GM10847 (cell line): ENCODE results near the gene MYO3A.

Experiments
- POLR2A ChIP-seq: IDR thresholded peaks from 2 replicates; pipeline ENCODE4 v1.6.1; 2011; ENCODE audit not compliant: insufficient read length; ENCODE audit errors: extremely low read depth

MYO3A gene

GRCh38 chr10:26048756-26049155, 114.7 kb downstream of the MYO3A start:
- TF ChIP-seq POLR2A: no peak

- no peak for TF ChIP-seq POLR2A
These were observed 118.3 kb downstream of the MYO3A start for GRCh38 chr10:26052326-26052725.

- TF ChIP-seq POLR2A: no peak
These were observed 123.4 kb downstream of the MYO3A start for GRCh38 chr10:26057466-26057865.

- no peak for TF ChIP-seq POLR2A
These were observed 130.1 kb downstream of the MYO3A start for GRCh38 chr10:26064106-26064505.

- no peak for TF ChIP-seq POLR2A
These were observed 133.7 kb downstream of the MYO3A start for GRCh38 chr10:26067680-26068079.

- TF ChIP-seq POLR2A: no peak
These were observed 147.4 kb downstream of the MYO3A start for GRCh38 chr10:26081459-26081858.

GRCh38 chr10:26085549-26085948, 151.5 kb downstream of the MYO3A start:
- no peak for TF ChIP-seq POLR2A

GRCh38 chr10:26087666-26088065, 153.6 kb downstream of the MYO3A start:
- no peak for TF ChIP-seq POLR2A

- TF ChIP-seq POLR2A: no peak
These were observed 156.0 kb downstream of the MYO3A start for GRCh38 chr10:26090026-26090425.

GRCh38 chr10:26090762-26091161, 156.7 kb downstream of the MYO3A start:
- no peak for TF ChIP-seq POLR2A

GRCh38 chr10:26093229-26093628, 159.2 kb downstream of the MYO3A start:
- TF ChIP-seq POLR2A: no peak

GRCh38 chr10:26095781-26096180, 161.8 kb downstream of the MYO3A start:
- TF ChIP-seq POLR2A: no peak

GRCh38 chr10:26112532-26112931, 178.5 kb downstream of the MYO3A start:
- no peak for TF ChIP-seq POLR2A

GRCh38 chr10:26138613-26139012, 204.6 kb downstream of the MYO3A start:
- TF ChIP-seq POLR2A: no peak

GRCh38 chr10:26156019-26156418, 222.0 kb downstream of the MYO3A start:
- TF ChIP-seq POLR2A: no peak

- no peak for TF ChIP-seq POLR2A
These were observed 223.7 kb downstream of the MYO3A start for GRCh38 chr10:26157734-26158133.

GRCh38 chr10:26169466-26169865, 235.4 kb downstream of the MYO3A start:
- no peak for TF ChIP-seq POLR2A

GRCh38 chr10:26172131-26172530, 238.1 kb downstream of the MYO3A start:
- no peak for TF ChIP-seq POLR2A
